ENCODE data around the gene GALNS. TPM values are rescaled to one million over a fixed set of nuclear protein-coding genes. Genes with fewer than 3 reads are reported as not detected.
"Not testable (repeated sequence)": the region's sequence is repeated elsewhere in the genome, so short reads cannot be mapped to it uniquely, and the experiment has no call there.

GALNS gene
- total RNA-seq, 1 experiment from 2014 or later, result 81.6 TPM

DNA sequence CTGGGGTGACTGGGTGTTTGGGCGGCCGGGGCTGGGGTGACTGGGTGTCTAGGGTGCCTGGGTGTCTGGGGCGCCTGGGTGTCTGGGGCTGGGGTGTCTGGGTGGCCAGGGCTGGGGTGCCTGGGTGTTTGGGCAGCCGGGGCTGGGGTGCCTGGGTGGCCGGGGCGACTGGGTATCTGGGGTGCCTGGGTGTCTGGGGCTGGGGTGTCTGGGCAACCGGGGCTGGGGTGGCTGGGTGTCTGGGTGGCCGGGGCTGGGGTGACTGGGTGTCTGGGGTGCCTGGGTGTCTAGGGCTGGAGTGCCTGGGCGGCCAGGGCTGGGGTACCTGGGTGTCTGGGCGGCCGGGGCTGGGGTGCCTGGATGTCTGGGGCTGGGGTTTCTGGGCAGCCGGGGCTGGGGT lies 31.6 kb downstream of the GALNS start:
- TF ChIP-seq TCF7L2 (IDR thresholded peaks at IDR 0.05; ENCODE audit: low read depth, low read length) (no peak), SIN3A (IDR thresholded peaks at IDR 0.05; ENCODE audit: borderline replicate concordance, insufficient read depth, low read depth, low read length) (no peak), REST (IDR thresholded peaks at IDR 0.05; ENCODE audit: insufficient read depth in 1 of 2, low read depth in 2 of 2, low read length in 1 of 2) (no peak), CTCF (IDR thresholded peaks at IDR 0.05) (no peak), POLR2AphosphoS5 (IDR thresholded peaks at IDR 0.05; ENCODE audit: low read depth, low read length) (no peak)
- Histone ChIP-seq H3K27ac (ENCODE audit: low read length) (no peak overlapping the region), H3K36me3 (ENCODE audit: control insufficient read depth, insufficient read depth, low read length) (no peaks in the 10 kb centered on the region), H3K27me3 (ENCODE audit: control insufficient read depth, insufficient read depth, low read length) (no peaks in the 10 kb centered on the region), H3K9me3 (ENCODE audit: control insufficient read depth, insufficient read depth, low read depth, low read length) (no peaks in the 10 kb centered on the region), H3K4me3 (ENCODE audit: low read depth in 2 of 2, low read length in 2 of 2) (no peak overlapping the region), H3K4me1 (ENCODE audit: control insufficient read depth, insufficient read depth, low read length) (no peaks in the 10 kb centered on the region)
- no peak for DNase-seq (ENCODE audit: low read depth, low spot score)
- no peak for ATAC-seq
- no TSS peak for BruUV-seq (replicated peaks)
- intact Hi-C loops (cut with micrococcal nuclease; ENCODE audit: unreplicated experiment) (no loop called here), in situ Hi-C loops (cut with HindIII; ENCODE audit: low pct_unique_long_range_greater_than_20kb, low sequenced_read_pairs) (no loop called here)
- POLR2A ChIA-PET, result no interaction called here
- CTCF ChIA-PET, result no interaction called here

GRCh38 chr16:88824256-88825077 lies 32.3 kb downstream of the GALNS start:
- DNase-seq (ENCODE audit: low read depth, low spot score) (no peak), ATAC-seq (no peak)
- Histone ChIP-seq H3K27me3 (ENCODE audit: control insufficient read depth, insufficient read depth, low read length) (no peaks in the 10 kb centered on the region), H3K9me3 (ENCODE audit: control insufficient read depth, insufficient read depth, low read depth, low read length) (no peaks in the 10 kb centered on the region), H3K4me1 (ENCODE audit: control insufficient read depth, insufficient read depth, low read length) (no peaks in the 10 kb centered on the region), H3K4me3 (ENCODE audit: low read depth in 2 of 2, low read length in 2 of 2) (no peak overlapping the region), H3K36me3 (ENCODE audit: control insufficient read depth, insufficient read depth, low read length) (no peaks in the 10 kb centered on the region), H3K27ac (ENCODE audit: low read length) (no peak overlapping the region)
- intact Hi-C loops (cut with micrococcal nuclease; ENCODE audit: unreplicated experiment), result no loop called here
- POLR2A ChIA-PET, result no interaction called here
- TF ChIP-seq CTCF (IDR thresholded peaks at IDR 0.05) (no peak), REST (IDR thresholded peaks at IDR 0.05; ENCODE audit: insufficient read depth in 1 of 2, low read depth in 2 of 2, low read length in 1 of 2) (no peak), SIN3A (IDR thresholded peaks at IDR 0.05; ENCODE audit: borderline replicate concordance, insufficient read depth, low read depth, low read length) (no peak), TCF7L2 (IDR thresholded peaks at IDR 0.05; ENCODE audit: low read depth, low read length) (no peak), POLR2AphosphoS5 (IDR thresholded peaks at IDR 0.05; ENCODE audit: low read depth, low read length) (no peak)
- BruUV-seq (replicated peaks), result no TSS peak
- CTCF ChIA-PET, result no interaction called here
- in situ Hi-C loops (cut with HindIII; ENCODE audit: low pct_unique_long_range_greater_than_20kb, low sequenced_read_pairs), result no loop called here

DNA sequence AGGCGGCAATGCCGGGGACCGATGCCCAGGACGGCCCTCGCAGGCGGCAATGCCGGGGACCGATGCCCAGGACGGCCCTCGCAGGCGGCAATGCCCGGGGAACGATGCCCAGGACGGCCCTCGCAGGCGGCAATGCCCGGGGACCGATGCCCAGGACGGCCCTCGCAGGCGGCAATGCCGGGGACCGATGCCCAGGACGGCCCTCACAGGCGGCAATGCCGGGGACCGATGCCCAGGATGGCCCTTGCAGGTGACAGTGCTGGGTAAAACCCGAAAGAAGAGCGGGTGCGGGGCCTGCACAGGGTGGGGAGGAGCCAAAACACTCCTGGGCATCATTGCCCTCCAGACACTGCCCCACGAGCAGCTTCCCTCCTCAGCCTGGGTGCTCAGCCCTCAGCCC lies 33.1 kb downstream of the GALNS start:
- CTCF ChIA-PET; DNase-seq (ENCODE audit: low read depth, low spot score); H3K36me3 ChIP-seq (ENCODE audit: control insufficient read depth, insufficient read depth, low read length); intact Hi-C loops (cut with micrococcal nuclease; ENCODE audit: unreplicated experiment); H3K27me3 ChIP-seq (ENCODE audit: control insufficient read depth, insufficient read depth, low read length); H3K4me1 ChIP-seq (ENCODE audit: control insufficient read depth, insufficient read depth, low read length); POLR2A ChIA-PET; H3K9me3 ChIP-seq (ENCODE audit: control insufficient read depth, insufficient read depth, low read depth, low read length); BruUV-seq (replicated peaks); H3K27ac ChIP-seq (ENCODE audit: low read length); ATAC-seq; H3K4me3 ChIP-seq (ENCODE audit: low read depth in 2 of 2, low read length in 2 of 2); in situ Hi-C loops (cut with HindIII; ENCODE audit: low pct_unique_long_range_greater_than_20kb, low sequenced_read_pairs): not testable (repeated sequence)

All from Panc1 (cell line).